ENCODE results near the gene PTGER4. TPM values are rescaled to one million over a fixed set of nuclear protein-coding genes. Genes with fewer than 3 reads are reported as not detected.

Gene PTGER4
- total and polyA plus RNA-seq, 2 of the 8 experiments (the other 6 are each of a cell fraction or from before 2014, with no cell fraction given) = 0.76 to 1.2 TPM

DNA sequence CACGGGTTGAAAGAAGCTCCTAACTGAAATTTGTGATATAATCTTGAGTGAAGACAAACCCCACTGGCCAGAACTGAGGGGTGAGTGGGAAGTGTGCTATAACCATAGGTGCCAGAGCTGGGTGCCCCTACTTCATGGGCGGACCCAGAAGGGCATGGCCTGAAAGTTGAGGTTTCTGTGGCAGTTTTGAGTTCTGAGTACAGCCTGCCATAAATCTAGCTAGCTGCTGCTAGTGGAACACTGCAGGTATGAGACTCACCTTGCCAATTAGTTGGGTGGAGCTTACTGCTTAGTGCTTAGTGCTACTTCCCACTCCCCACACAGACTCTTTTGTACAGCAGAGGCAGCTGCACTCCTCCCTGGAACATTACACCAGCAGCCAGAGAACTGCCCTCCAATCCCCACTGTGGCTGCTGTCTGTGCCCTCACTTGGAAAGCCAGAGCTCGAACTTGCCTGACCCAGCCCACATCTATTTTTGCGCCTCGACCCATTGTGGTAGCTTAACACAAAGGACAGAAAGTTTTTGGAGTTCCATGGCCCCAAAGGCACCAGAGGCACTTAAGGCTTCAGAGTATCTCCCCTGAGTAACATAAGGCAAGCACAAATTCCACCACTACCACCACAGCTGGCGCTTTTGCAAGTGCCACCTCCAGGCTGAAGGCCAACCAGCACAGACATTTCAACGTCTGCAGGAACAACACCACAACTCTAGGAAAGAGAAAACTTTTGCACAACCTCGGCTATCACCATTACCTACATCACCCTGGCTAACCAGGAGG lies 27.1 kb upstream of the PTGER4 start (continued):
- TF ChIP-seq KDM4A (IDR thresholded peaks at IDR 0.05; ENCODE audit: low read depth, low read length, severe bottlenecking) (no peak), SIN3A (conservative IDR thresholded peaks at IDR 0.05 in 1 of 2, IDR thresholded peaks at IDR 0.05 in 1 of 2; ENCODE audit: low read depth in 1 of 2, low read length in 2 of 2) (no peak), BRCA1 (IDR thresholded peaks at IDR 0.05; ENCODE audit: low read depth, low read length) (no peak), JUN (IDR thresholded peaks at IDR 0.05; ENCODE audit: low read depth, low read length) (no peak), POLR2A (IDR thresholded peaks at IDR 0.05; ENCODE audit: control extremely low read depth in 1 of 2, low read depth in 2 of 2, low read length in 2 of 2) (no peak)
